Right lobe of liver (tissue), 4 donors: ENCODE measurements around the gene PAXX.

ENCODE experiments used
- POLR2A ChIP-seq: fragments of 450-650 bp; IDR thresholded peaks from one replicate; pipeline ENCODE4 v1.6.1; 2017; ENCODE audit warnings: antibody characterized with exemption, mild to moderate bottlenecking
- TF ChIP-seq, protein P1 (sequence below), 4 donors: fragments of 200-600 bp in 3 of 4; fragments of 450-650 bp in 1 of 4; IDR thresholded peaks; one replicate each; pipeline versions ENCODE4 v1.5.1 to v1.8.0; 2016 to 2022; ENCODE audit warnings: antibody characterized with exemption in 4 of 4, mild to moderate bottlenecking in 2 of 4
- donor health status: DM: no; HTN: no; CAD: no.
- donor health status: DM: no; HTN: no; CAD: no.
- donor health status: DM: no; HTN: yes; CAD: no.

DNA sequence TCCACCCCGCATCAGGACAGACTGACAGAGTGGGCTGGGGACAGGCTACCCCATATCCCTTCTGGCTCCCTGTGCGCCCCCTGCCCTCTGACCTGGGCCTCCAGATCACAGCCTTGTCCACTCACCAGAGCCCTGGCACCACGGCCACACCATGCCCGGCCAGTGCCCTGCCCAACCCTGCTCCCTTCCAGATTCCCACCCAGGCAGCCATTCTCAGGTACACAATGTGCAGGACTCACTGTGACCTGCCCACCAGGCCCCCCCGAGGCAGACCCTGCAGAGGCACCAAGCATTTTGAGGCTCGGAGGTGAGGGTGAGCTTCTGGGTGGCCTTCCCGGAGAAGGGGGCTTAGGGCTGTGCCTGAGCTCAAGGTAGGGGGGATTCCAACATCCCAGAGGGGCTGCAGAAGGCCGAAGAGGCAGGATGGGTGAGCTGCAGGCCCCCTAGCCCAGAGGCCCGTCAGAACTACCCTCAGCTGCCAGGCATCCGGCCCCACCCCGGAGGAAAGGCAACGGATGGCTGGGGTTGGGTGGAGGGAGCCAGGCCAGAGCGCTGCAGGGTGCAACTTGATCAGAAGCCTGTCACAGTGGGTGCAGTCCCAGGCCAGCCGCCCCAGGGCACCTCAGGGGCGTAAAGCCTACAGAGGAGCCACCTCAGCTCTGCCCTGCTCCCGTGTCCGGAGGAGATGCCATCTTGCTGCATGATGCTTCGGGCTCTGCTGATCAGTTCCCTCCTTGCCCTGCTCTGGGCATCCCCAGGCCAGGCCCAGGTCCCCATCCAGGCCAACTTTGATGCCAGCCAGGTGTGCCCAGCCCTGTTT, 9.8 kb upstream of the PAXX start, which contains the start of gene LCNL1:
- TF ChIP-seq, protein P1, sequence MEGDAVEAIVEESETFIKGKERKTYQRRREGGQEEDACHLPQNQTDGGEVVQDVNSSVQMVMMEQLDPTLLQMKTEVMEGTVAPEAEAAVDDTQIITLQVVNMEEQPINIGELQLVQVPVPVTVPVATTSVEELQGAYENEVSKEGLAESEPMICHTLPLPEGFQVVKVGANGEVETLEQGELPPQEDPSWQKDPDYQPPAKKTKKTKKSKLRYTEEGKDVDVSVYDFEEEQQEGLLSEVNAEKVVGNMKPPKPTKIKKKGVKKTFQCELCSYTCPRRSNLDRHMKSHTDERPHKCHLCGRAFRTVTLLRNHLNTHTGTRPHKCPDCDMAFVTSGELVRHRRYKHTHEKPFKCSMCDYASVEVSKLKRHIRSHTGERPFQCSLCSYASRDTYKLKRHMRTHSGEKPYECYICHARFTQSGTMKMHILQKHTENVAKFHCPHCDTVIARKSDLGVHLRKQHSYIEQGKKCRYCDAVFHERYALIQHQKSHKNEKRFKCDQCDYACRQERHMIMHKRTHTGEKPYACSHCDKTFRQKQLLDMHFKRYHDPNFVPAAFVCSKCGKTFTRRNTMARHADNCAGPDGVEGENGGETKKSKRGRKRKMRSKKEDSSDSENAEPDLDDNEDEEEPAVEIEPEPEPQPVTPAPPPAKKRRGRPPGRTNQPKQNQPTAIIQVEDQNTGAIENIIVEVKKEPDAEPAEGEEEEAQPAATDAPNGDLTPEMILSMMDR (IDR thresholded peaks at IDR 0.05): no peak
- no peak for TF ChIP-seq POLR2A
